AG08396 (cell line): ENCODE results near the gene RASSF3.
A peak's percentile ranks its signal among the peaks of the same experiment; 100 is the strongest.
"Not testable (repeated sequence)": the region's sequence is repeated elsewhere in the genome, so short reads cannot be mapped to it uniquely, and the experiment has no call there.

Source experiments
- DNase-seq: peaks from one replicate; pipeline ENCODE4 v3.0.0; 2012; ENCODE audit warnings: low spot score, mixed read lengths

The RASSF3 gene

DNA sequence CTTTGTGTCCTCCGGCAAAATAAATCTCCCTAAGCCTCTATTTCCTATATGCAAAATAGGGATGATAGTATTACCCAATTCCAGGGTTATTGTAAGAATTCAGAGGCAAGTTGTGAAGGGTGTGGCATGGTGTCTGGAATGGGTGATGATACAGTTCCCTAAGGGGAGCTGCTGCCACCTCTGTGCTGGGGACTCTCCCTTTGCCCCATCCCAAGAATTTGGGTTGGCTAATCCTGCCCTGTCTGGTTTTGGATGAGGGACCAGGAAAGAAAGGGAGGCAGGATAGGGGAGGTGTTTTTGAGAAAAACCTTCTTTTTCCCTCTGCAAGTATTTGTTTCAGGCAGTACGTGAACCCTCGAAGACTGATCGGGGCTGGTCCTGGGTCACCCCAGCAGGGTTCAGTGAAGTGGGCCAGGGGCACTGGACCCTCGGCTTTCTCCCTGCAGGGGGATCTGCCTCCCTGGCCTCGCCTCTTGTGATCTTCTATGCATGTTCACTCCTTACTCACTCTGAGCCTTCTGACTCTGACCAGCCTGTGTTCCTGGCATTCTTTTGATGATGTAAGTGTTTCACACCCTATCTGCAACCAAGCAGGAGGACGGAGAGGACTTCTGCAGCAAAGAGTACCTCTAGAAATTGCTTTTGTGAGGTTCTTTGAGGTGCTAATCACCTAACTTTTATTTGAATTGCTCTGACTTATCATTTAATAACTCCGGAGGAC is 60.8 kb downstream of the RASSF3 start:
- DNase-seq: no peak

DNA sequence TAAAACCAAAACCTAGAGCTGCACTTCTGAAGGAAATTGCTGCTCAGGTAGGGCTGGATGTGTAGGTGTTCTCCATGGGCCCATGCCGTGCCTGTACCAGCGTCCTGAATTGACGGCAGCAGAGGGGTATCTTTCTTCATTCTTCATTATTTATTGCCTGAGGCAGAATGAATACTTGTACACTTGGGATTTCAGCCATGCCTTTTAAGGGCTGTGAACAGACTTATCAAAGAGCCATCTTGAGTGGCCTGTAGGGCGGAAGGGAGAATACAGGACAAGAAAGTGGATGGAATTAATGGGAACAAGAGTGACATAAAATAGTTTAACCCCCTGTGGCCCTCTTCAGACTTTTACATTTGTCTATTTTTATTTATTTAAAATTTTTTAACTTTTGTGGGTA is 61.4 kb downstream of the RASSF3 start:
- DNase-seq: no peak

DNA sequence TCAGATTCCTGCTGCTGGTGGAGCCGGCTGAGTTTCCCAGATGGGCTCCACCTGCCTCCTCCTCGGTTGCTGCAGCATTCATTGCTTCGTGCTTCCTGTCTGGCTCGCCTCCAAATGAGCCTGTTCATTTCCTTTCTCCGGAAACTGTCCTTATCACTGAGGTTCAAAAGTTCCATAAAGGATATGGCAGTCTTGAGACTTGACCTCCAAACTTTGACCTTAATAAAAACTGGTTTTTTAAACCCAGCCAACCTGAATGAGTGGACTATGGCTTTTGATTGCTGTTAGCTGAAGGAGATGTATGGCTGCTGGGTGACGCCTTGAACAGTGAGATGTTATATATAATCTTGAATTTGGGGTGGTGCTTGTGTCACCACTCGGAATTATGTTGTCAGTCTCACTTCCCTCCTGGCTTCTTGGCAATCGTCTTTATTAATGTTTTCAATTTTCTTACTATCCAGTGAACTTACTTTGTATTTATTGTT is 62.7 kb downstream of the RASSF3 start:
- no peak for DNase-seq

DNA sequence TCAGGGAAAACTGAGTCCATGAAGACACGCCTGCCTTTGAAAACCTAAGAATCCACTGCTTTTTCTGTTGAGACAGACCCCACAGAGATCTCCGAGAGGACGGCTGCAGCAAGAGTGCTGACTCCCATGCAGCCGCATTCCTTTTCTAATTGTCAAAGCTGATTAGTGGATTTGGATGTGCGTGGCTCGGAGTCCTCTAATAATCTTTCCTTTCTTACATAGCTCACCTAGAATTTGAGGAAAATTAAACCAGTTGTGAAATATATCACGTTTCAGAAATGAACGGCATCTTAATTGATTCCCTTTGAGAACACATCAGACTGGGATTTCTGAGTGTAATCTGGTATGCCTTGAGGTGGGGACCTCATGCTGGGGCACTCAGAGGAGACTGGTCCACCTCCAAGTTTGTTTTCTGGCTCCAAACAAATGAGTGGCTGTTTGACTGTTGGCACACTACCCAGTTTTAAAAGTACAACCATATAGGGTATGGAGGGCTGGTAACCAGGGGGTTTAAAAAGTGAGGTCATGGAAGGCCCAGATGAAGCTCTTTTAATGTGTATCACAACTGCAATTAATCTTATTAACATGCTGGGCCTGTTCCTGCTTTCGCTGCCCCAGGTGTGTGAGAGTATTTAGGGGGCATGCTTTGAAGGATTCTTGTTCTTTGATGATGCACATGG is 63.3 kb downstream of the RASSF3 start:
- no peak for DNase-seq

DNA sequence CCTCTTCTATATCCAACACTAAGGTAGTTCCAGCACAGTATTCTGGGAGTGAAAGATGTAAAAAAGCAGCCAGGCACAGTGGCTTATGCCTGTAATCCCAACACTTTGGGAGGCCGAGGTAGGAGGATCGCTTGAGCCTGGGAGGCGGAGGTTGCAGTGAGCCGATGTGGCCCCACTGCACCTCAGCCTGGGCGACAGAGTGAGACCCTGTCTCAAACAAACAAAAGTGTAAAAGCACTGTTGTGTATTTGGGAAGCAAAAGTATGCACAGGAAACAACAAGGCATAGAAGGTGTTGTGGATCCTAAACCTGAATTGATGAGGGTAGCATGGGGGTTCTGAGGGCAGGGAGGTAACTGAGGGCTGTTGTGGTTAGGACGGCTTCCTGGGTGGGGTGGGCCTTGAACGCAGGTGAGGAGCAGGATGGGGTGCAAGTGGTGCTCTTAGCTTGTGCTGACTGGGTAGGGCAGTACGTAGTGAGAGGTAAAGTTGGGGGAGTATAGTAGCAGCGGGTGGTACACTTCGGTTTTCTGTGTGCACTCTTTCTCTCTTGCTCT is 64.2 kb downstream of the RASSF3 start:
- DNase-seq: no peak

DNA sequence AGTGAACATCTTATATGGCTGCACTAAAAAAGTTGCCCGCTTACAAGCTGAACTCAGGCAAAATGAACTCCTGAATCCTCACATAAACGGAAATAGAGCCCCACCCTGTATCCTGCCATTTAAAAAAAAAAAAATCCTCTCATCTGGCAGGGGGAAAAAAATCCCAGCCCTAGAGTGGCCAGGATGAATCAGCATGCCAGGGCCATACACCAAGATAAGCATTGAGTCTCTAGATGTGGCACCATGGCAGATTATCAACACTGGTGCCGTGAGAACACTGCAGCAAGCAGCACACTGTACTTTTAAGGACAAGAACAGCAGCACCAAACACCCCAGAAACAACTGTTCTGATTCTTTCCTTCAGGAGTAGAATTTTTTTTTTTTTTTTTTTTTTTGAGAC is 65.5 kb downstream of the RASSF3 start:
- DNase-seq: no peak

DNA sequence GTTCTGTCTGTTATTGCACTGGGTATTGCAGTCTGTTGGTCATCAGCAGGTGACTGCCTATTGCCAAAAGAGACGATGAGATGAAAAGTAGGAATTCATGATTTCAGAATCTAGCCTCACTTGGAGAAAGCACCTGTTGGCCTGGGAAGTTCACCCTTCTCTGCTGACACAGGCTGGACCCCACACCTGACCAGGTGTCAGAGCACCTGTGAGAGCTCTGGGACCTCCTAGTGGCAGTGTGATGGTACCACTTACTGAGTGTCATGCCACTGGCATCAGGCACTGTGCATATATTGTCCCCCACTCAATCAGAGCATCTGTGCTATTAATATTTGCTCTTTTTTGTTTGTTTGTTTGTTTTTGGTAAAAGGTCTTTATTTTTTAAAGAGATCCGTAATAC is 68.0 kb downstream of the RASSF3 start:
- no peak for DNase-seq

DNA sequence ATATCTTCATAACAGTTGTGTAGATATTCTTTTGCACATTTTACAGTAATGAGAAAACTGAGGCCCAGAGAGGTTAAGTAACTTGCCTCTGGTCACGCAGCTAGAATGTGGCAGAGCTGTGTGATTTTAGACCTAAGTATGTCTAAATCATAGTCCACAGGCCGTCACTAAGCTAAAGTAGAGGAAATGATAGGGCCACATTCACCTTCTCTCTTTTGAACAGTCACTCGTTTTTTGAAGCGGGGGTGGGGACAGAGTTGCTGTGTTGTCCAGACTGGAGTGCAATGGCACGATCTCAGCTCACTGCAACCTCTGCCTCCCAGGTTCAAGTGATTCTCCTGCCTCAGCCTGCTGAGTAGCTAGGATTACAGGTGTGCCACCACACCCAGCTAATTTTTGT is 68.5 kb downstream of the RASSF3 start:
- no peak for DNase-seq

DNA sequence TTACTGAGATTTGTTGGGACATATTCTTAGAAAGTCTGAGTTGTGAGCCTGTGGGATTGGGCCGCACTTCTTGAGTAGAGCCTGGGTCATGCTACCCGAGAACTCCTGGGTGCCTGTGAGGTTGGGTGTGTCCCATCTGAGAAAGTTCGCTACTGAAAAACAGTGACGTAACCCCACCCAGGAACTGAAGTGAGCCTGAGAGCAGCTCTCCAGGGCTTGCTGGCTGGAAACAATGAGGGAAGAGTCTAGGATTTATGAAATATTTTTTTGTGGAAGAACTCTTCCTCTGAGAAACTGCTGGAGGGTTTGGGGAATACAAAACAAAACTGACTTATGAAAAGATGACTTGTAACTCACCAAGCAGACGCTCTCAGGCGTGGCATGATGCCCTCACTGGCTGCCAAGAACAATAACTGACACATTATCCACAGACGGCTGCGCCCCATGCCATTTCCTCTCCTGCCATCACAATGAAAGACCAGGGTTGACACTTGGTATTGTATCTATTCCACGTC is 69.2 kb downstream of the RASSF3 start:
- DNase-seq: no peak

DNA sequence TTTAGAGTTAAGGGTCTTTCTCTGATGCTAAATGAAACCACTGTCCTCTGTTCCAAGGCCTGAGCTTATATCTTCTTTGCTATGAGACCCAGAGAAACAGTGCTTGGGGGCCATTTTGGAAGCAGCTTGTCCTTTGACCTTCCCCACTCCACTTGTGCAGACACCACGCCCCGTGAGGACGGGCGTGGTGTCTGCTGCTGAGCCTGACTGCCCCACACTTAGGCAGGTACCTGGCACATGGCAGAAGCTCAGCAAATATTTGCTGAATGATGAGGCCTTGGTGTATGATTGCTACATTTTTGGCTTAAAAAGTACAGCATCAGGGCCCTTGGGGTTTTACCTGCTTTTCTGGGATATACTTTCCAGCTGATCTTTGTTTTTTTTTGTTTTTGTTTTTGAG is 69.9 kb downstream of the RASSF3 start:
- DNase-seq: no peak

DNA sequence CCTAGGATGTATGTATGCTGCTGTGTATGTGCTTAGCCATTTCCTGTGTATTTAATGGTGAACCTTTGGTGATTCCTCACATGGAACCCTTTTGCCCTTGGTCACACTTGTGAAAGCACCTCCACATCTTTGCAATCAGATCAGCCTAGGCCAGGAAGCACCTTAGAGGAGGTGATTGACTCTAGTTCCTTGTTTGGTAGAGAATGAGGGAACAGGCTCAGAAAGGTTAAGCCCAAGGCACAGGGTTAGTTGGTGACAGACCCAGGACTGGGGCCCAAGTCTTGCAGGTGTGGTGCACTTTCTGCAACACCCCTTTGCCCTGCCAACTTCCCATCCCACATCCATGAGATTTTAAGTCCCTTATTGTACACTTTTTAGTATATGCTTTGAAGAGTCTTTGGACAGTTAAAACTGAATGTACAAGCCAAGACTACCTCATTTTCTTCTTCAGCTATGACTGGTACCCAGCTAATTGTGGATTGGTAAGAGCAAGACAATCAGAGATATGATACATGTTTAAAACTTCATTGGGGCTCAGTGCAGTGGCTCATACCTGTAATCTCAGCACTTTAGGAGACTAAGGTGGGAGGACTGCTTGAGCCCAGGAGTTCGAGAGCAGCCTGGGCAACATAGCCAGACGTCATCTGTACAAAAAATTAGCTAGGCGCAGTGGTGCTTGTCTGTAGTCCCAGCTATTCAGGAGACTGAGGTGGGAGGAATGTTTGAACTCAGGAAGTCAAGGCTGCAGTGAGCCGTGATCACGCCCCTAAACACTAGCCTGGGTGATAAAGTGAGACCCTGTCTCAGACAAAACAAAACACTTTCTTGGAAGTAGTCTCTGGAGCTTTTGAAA is 71.1 kb downstream of the RASSF3 start:
- no peak for DNase-seq

DNA sequence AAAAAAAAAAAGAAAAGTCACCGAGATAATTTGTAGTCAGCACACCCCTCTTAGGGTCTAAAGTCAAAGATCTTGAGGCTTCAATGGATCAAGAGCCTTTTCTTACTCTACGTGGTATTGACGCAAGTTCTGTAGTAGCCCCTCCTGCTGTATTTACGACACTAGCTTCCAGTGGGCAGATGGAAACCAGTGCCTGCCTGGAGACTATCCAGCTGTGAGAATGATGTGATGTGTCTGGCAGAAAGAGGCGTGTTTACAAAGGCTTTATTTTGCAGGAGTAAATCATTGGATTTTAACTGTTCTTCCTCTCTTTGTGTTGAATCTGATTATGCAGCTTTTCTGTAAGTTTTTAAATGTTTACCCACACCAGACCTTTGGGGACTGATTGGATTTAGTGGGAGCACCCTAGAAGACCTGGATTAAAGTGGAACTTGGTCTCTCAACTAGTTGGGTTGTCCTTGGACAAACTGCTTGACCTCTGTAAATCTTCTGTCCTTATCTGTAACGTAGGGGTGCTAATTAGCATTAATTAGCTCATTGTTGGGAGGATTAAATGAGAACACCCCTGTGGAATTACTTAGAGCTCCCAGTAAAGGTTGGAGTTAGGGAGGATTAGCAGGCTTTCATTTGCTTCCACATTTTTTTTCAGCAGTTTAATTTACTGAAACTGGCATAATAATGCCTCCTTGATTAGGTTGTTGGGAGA is 72.4 kb downstream of the RASSF3 start:
- DNase-seq: peak; percentile 64

DNA sequence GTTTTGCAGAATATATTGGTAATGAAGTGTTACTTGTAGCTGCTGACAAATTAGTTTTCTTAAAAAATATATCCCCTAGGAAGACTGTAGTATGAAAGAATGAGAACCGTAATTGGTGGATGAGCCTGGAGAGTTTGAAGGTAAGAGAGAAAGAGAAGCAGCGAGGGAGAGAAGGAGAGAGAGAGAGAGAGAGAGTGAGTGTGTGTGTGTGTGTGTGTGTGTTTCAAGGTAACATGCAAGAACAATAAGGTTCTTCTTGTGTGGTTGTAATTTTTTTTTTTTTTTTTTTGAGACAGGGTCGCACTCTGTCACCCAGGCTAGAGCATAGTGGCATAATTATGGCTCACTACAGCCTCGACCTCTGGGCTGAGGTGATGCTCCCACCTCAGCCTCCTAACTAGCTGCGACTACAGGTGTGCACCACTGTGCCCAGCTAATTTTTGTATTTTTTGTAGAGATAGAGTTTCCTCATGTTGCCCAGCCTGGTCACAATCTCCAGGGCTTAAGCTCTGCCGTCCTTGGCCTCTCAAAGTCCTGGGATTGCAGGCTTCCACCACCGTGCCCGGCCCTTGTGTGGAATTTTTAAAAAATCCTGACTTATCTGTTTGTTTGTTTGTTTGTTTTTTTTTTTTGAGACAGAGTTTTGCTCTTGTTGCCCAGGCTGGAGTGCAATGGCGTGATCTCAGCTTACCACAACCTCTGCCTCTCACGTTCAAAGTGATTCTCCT is 73.7 kb downstream of the RASSF3 start:
- DNase-seq: no peak

DNA sequence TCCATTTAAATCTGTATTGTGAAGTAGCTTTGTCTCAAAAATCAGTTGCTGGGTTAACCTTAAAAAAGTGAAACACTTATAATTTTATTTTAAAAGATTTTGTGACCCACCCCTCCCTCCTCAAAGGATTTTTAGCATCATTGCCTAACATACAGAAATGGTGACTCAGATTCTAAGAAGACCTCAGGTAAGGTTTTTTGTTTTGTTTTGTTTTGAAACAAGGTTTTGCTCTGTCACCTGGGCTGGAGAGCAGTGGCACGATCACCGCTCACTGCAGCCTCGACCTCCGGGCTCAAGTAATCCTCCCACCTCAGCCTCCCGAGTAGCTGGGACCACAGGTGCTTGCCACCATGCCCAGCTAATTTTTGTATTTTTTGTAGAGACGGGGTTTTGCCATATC is 74.8 kb downstream of the RASSF3 start:
- DNase-seq: no peak

DNA sequence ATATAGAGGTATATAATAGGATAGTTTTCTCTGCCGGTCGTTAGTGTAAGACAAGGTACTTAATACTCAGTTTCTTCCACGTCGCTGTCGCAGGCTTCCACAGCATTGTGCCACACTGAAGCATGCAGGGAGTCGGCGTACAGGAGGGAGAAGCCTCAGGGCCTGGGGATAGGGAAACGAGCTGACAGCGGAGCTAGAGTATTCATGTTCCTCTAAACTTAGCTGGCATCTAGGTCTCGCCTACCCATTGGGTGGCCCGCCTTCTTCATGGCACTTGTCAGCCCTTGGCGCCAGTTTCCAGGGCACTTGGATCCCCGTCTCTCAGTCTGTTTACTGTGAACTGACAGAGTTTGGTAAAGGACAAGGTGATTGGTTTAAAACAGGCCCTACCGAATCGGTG is 75.3 kb downstream of the RASSF3 start:
- no peak for DNase-seq

DNA sequence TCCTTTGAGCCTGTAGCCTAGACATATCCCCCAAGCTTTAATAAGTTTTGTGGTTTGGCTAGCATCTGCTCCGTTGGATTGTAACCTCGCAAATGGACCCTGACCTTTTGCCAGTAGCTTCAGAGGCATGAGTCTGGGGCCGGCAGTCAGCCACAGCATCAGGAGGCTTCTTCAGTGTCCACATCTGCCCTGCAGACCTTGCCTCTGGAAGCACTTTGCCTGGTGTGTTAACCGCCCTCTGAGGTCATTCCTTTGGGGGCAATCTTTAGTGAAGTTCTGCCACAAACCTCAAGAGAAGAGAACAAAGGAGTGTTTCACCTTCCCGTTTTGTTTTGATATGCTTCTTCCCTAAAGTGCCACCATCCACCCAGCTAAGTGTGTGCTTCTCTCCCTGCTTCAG is 77.5 kb downstream of the RASSF3 start:
- no peak for DNase-seq

DNA sequence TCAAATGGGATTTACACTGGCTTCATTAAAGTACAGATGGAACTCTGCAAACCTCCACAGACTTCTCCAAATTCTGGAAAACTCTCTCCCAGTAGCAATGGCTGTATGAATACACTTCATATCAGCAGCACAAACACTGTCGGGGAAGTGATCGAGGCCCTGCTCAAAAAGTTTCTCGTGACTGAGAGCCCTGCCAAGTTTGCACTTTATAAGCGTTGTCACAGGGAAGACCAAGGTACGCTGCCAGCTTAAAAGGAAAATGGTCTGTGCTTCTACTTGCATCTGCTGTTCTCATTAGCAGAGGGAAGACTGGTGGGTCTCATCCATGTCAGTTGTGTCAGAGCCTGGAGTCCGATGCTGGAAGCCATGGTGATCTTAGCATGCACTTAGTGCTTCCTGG is 77.9 kb downstream of the RASSF3 start:
- no peak for DNase-seq

DNA sequence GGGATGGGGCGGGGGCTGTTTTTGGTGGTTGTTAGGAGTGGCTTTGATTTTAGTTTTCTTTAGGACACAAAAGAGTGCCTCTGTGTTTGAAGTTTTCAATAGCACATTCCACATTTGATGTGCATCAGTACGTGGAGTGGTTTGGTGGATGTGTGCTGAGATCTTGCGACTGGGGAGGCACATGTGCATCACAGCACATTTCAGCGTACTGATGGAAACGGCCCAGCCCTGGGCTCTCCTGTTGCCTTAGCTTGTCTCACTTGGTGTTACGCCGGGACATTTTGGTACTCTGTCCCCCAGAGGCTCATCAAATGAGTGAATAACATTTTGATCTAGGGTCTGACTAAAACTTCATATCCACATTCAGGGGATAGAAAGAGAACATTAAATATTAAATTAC is 78.4 kb downstream of the RASSF3 start:
- DNase-seq: no peak

DNA sequence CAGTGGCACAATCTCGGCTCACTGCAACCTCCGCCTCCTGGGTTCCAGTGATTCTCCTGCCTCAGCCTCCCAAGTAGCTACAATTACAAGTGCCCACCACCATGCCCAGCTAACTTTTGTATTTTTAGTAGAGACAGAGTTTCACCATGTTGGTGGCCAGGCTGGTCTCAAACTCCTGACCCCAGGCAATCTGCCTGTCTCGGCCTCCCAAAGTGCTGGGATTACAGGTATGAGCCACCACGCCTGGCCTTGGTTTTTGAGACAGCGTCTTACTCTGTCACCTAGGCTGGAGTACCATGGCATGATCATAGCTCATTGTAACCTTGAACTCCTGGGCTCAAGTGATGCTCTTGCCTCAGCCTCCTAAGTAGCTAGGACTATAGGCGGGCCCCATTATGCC is 79.9 kb downstream of the RASSF3 start:
- not testable (repeated sequence) for DNase-seq

DNA sequence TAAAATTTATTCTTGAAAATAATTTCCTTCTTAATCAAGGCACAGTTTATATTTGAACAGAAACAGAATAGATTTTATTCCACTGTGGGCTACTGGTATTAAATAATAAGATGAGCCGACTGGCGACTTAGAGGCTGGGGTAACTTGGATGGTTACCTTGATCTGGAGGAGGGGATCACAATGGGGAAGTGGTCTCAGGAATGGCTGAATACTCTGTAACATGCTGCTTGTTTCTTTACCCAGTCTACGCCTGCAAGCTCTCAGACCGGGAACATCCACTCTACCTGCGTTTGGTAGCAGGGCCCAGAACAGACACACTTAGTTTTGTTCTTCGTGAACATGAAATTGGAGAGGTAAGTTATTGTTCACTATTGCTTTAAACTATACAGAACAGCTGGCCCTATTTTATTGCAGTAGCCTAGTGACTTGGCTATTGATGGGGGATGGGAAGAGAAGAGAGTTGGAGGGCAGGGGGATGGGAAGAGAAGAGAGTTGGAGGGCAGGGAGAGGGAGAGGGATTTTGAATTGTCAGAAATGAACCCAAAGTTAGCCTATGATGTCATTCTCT is 81.0 kb downstream of the RASSF3 start:
- no peak for DNase-seq
